GM06990 (cell line): ENCODE measurements around the gene PLAU.
A peak's percentile ranks its signal among the peaks of the same experiment; 100 is the strongest.

Experiments
- DNase-seq: peaks from one replicate; pipeline ENCODE4 v3.0.0-alpha.2; 2011; ENCODE audit not compliant: insufficient read length; ENCODE audit errors: extremely low read depth
- H3K27me3 ChIP-seq: replicated peaks from 2 replicates; pipeline ENCODE4 v1.6.0; 2011; ENCODE audit warnings: low read length; ENCODE audit not compliant: control insufficient read depth, insufficient read depth
- H3K36me3 ChIP-seq: 2 replicates; pipeline ENCODE4 v1.5.1; 2011; ENCODE audit warnings: low read length; ENCODE audit not compliant: control insufficient read depth, insufficient read depth
- H3K4me3 ChIP-seq: replicated peaks from 2 replicates; pipeline ENCODE4 v1.5.1; 2011; ENCODE audit warnings: low read depth, mild to moderate bottlenecking, control low read depth, low read length
- CTCF ChIP-seq: IDR thresholded peaks from 2 replicates; pipeline ENCODE4 v1.5.1; 2011; ENCODE audit warnings: low read length, control low read depth, mild to moderate bottlenecking, inconsistent platforms; ENCODE audit not compliant: insufficient read depth, poor library complexity, severe bottlenecking

The PLAU gene

GRCh38 chr10:73906524-73907447, 4.1 kb upstream of the PLAU start:
- no peak for DNase-seq
- no peak overlapping the region for H3K4me3 ChIP-seq
- no peaks in the 10 kb centered on the region for H3K36me3 ChIP-seq
- TF ChIP-seq CTCF: no peak
- peaks cover under 1% of the 10 kb centered on the region for H3K27me3 ChIP-seq

DNA sequence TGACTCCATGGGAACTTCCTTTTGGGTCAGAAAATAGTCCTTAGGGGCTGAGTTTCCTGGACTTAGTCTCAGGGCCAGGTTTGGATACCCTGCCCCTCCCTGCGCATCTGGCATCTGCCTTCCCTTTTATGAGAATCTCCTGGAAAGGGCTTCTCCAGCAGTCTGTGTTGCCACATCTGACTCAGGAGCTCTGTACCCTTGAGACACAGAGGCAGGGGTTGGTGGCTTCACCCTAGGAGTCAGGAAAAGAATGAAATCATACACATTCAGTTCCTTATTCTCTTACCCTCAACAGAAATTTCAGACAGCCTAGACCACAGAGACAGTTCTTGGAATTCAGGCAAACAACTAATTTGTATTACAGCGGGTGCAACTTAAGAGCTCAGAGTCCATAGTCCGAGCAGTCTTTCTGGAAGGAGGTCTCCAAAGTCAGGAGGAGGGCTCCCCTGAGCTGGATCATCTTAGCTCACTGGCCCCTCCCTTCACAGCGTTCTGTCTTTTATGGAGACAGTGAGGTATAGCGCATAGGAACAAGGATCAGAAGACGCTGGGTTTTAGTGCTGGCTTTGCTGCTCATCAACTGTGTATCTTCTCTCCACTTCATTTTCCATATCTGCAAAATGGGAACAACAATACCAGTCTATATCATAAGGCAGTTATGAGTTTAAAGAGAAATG, 3.0 kb upstream of the PLAU start:
- H3K4me3 ChIP-seq: no peak overlapping the region
- TF ChIP-seq CTCF: no peak
- DNase-seq: no peak
- peaks cover 2% of the 10 kb centered on the region for H3K27me3 ChIP-seq
- no peaks in the 10 kb centered on the region for H3K36me3 ChIP-seq

DNA sequence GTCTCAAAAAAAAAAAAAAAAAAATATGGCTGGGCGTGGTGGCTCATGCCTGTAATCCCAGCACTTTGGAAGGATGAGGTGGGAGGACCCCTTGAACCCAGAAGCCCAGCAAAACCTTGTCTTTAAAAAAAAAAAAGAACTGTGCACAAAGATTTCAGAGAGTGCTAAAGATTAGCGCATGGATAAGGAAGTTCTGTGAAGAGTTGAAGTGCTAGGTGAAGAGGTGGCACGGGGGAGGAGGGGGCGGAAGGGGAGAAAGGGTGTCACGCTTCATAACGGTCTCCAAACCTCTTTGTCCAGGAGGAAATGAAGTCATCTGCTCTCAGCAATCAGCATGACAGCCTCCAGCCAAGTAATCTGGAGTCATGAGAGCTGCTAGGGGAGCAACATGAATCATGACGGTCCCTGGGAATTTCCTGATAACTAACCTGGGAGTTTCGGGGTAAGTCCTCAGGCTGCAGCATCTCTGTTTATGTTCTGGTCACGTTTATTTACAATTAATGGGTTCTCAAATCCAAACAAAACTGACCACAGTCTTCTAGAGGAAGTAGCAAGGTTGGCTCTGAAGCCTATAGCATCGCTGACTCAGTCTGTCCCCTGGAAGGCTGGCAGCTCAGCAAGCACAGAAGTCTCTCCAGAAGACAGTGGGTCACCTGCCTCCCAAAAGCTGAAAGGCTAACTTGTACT, 1.9 kb upstream of the PLAU start:
- TF ChIP-seq CTCF: no peak
- no peak overlapping the region for H3K4me3 ChIP-seq

DNA sequence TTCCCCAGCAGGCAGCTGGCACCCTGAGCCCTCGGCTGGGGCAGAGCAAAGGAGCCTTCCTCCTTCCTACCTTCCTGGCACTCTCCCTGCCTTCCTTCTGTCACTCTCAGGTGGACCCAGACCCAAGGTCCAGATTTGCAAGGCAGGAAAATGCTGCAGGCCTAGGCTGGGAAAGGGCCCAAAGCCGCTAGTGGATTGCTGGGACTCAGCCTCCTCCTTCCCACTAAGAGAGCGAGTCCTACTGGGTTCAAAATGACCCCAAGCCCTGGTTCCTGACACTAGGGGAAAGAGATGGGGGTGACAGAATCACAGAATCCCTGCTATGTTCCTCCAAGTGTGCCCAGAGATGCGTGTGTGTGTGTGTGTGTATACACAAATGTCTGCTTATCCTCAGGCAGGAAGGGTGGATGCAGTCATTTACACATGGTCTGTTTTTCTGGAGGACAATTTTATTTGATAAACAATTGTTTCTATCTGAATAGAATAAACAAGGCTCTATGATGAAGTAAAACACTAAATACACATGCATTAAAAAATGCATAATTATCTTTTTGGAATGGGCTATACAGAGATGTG, 1.3 kb upstream of the PLAU start:
- no peak for DNase-seq
- Histone ChIP-seq H3K36me3 (no peaks in the 10 kb centered on the region), H3K4me3 (no peak overlapping the region), H3K27me3 (peaks cover 2% of the 10 kb centered on the region)
- no peak for TF ChIP-seq CTCF

More for the DNA sequence above, 1.9 kb upstream of the PLAU start:
- peak; percentile 79 for DNase-seq
- H3K36me3 ChIP-seq: no peaks in the 10 kb centered on the region
- H3K27me3 ChIP-seq: peaks cover 2% of the 10 kb centered on the region

DNA sequence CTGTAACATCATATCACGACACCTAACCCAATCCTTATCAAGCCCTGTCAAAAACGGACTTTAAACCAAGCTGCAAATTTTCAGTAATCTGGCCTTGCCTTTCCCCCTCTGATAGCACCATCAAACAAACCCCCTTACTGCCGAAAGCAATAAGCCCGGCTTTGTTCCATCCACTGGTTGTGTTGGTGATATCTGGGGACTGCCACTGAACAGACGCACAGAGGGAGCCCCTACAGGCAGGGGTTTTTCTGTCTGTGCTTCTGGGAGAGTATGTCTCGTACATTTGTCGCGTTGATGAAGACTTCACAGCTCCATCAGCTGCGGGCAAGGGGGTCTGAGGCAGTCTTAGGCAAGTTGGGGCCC, 550 bp upstream of the PLAU start:
- no peak for DNase-seq

More for the DNA sequence above, 550 bp upstream of the PLAU start:
- Histone ChIP-seq H3K27me3 (peaks cover 2% of the 10 kb centered on the region), H3K4me3 (peak overlapping the region; percentile 54), H3K36me3 (no peaks in the 10 kb centered on the region)
- no peak for TF ChIP-seq CTCF
